HG03060 (cell line): Measurements from ENCODE around the gene ABCB11.
"Not testable (repeated sequence)": the region's sequence is repeated elsewhere in the genome, so short reads cannot be mapped to it uniquely, and the experiment has no call there.

Experiments used
- ATAC-seq: cut with Tn5 transposase; IDR thresholded peaks from one replicate; pipeline ENCODE4 v1.9.1; 2021; ENCODE audit warnings: low read depth, moderate number of reproducible peaks; ENCODE audit not compliant: unreplicated experiment

The ABCB11 gene

GRCh38 chr2:169031202-169031601 lies at the start of gene ABCB11:
ABCB11 (minus strand) TSS chr2:169031324; CDS start chr2:169018125, 13,199 bp downstream.
- no peak for ATAC-seq

GRCh38 chr2:169080250-169081069 lies 49.3 kb upstream of the ABCB11 start:
- peak; percentile 83 for ATAC-seq

GRCh38 chr2:169077674-169078240 lies 46.6 kb upstream of the ABCB11 start:
- ATAC-seq, result no peak

GRCh38 chr2:169073963-169074751 lies 43.0 kb upstream of the ABCB11 start:
- no peak for ATAC-seq

GRCh38 chr2:169073211-169073962 lies 42.3 kb upstream of the ABCB11 start:
- no peak for ATAC-seq

GRCh38 chr2:169072163-169072925 lies 41.2 kb upstream of the ABCB11 start:
- peak; percentile 34 for ATAC-seq

- no peak for ATAC-seq
Measured at GRCh38 chr2:169071455-169071854, 40.3 kb upstream of the ABCB11 start.

GRCh38 chr2:169069833-169070232 lies 38.7 kb upstream of the ABCB11 start:
- no peak for ATAC-seq

- ATAC-seq, result no peak
Measured at GRCh38 chr2:169069341-169069740, 38.2 kb upstream of the ABCB11 start, which contains the start of gene DHRS9. DHRS9 (plus strand) TSS chr2:169069563; CDS start chr2:169081582, 12,019 bp downstream.

- ATAC-seq, result no peak
Measured at GRCh38 chr2:169066897-169067296, 35.8 kb upstream of the ABCB11 start.

GRCh38 chr2:169065864-169066517 lies 34.9 kb upstream of the ABCB11 start:
- no peak for ATAC-seq

GRCh38 chr2:169065422-169065821 lies 34.3 kb upstream of the ABCB11 start:
- no peak for ATAC-seq

GRCh38 chr2:169064199-169064598 lies 33.1 kb upstream of the ABCB11 start:
- ATAC-seq, result not testable (repeated sequence)

GRCh38 chr2:169054575-169054974 lies 23.5 kb upstream of the ABCB11 start:
- not testable (repeated sequence) for ATAC-seq

GRCh38 chr2:169050476-169051240 lies 19.5 kb upstream of the ABCB11 start:
- no peak for ATAC-seq

- ATAC-seq, result no peak
Measured at GRCh38 chr2:169049142-169049541, 18.0 kb upstream of the ABCB11 start.

GRCh38 chr2:169047256-169048250 lies 16.4 kb upstream of the ABCB11 start:
- no peak for ATAC-seq
